ENCODE measurements around the gene TET2. TPM values are rescaled to one million over a fixed set of nuclear protein-coding genes. Genes with fewer than 3 reads are reported as not detected.

Gene TET2
- total RNA-seq, 1 experiment from 2014 or later = 3.4 TPM

GRCh38 chr4:105113800-105114199, 32.9 kb upstream of the TET2 start (continued):
- TF ChIP-seq ZNF281 (CRISPR knock-in tag; IDR thresholded peaks at IDR 0.05) (no peak), FOXK1 (CRISPR knock-in tag; IDR thresholded peaks at IDR 0.05) (no peak), E2F1 (CRISPR knock-in tag; IDR thresholded peaks at IDR 0.05) (no peak), ZNF138 (CRISPR knock-in tag; conservative IDR thresholded peaks at IDR 0.05) (no peak), E2F5 (CRISPR knock-in tag; IDR thresholded peaks at IDR 0.05) (no peak), FOXP1 (CRISPR knock-in tag; IDR thresholded peaks at IDR 0.05; ENCODE audit: borderline replicate concordance) (no peak), RELA (CRISPR knock-in tag; IDR thresholded peaks at IDR 0.05; ENCODE audit: borderline replicate concordance) (no peak), ATF3 (CRISPR knock-in tag; conservative IDR thresholded peaks at IDR 0.05) (no peak), SMAD4 (CRISPR knock-in tag; IDR thresholded peaks at IDR 0.05) (no peak), USF2 (CRISPR knock-in tag; IDR thresholded peaks at IDR 0.05) (no peak), NFE2L1 (CRISPR knock-in tag; IDR thresholded peaks at IDR 0.05) (no peak)

- Mint-ChIP-seq H3K4me1 (no peaks in the 10 kb centered on the region), H3K27ac (no peak overlapping the region), H3K27me3 (ENCODE audit: low read depth) (peaks cover 2% of the 10 kb centered on the region), H3K9me3 (no peaks in the 10 kb centered on the region), H3K36me3 (no peaks in the 10 kb centered on the region), H3K4me3 (no peak overlapping the region)
- DNase-seq (ENCODE audit: low spot score) = no peak
- ChIA-PET POLR2A (no interaction called here), CTCF (no interaction called here)
- no peak for ATAC-seq
- TF ChIP-seq FOXP1 (CRISPR knock-in tag; IDR thresholded peaks at IDR 0.05; ENCODE audit: borderline replicate concordance) (no peak), GABPB1 (CRISPR knock-in tag; IDR thresholded peaks at IDR 0.05) (no peak), SMAD4 (CRISPR knock-in tag; IDR thresholded peaks at IDR 0.05) (no peak), HMGA2 (CRISPR knock-in tag; IDR thresholded peaks at IDR 0.05) (no peak), RORB (CRISPR knock-in tag; IDR thresholded peaks at IDR 0.05) (no peak), FOXP4 (CRISPR knock-in tag; IDR thresholded peaks at IDR 0.05) (no peak), E2F5 (CRISPR knock-in tag; IDR thresholded peaks at IDR 0.05) (no peak), FOXK1 (CRISPR knock-in tag; IDR thresholded peaks at IDR 0.05) (no peak), ARID4B (CRISPR knock-in tag; IDR thresholded peaks at IDR 0.05; ENCODE audit: borderline replicate concordance) (no peak), JUN (CRISPR knock-in tag; IDR thresholded peaks at IDR 0.05) (no peak)
Observed at GRCh38 chr4:105116616-105117319, 29.9 kb upstream of the TET2 start.

All from WTC11 (cell line).